Measurements from ENCODE around the gene SMG6. TPM values are rescaled to one million over a fixed set of nuclear protein-coding genes. Genes with fewer than 3 reads are reported as not detected.
A peak's percentile ranks its signal among the peaks of the same experiment; 100 is the strongest.

Gene SMG6
- total and polyA plus RNA-seq, 2 of the 4 experiments (the other 2 are of a cell fraction): 16.3 to 30.3 TPM

- H3K18ac ChIP-seq (ENCODE audit: low read depth, low read length): no peak overlapping the region
- no peak overlapping the region for H2AK9ac ChIP-seq (replicated peaks; ENCODE audit: low read depth, low read length, poor library complexity)
- no peak overlapping the region for H3K27ac ChIP-seq (ENCODE audit: insufficient read depth, low read length)
- no peak overlapping the region for H3K56ac ChIP-seq (ENCODE audit: extremely low read depth, insufficient read depth, low read length)
- peak overlapping the region; percentile 58 for H2AK5ac ChIP-seq (ENCODE audit: low read depth, low read length)
- peak overlapping the region; percentile 8; the same call in 1 of the 2 replicates for H4K91ac ChIP-seq (ENCODE audit: insufficient read depth, low read depth, low read length)
- no peak overlapping the region for H3K4me3 ChIP-seq (ENCODE audit: insufficient read depth, low read depth, low read length)
- no peaks in the 10 kb centered on the region for H3K9me1 ChIP-seq (ENCODE audit: insufficient read depth, low read length)
- H3K4me2 ChIP-seq (ENCODE audit: low read depth, low read length): no peak overlapping the region
- no peak overlapping the region for H2BK15ac ChIP-seq (ENCODE audit: low read depth, low read length)
- peak overlapping the region in 1 of 2 experiments; percentile 28; a peak in 1 of 4 replicates for H4K8ac ChIP-seq (ENCODE audit: low read depth in 2 of 2, low read length in 2 of 2)
- intact Hi-C loops (cut with micrococcal nuclease) (no loop called here), dilution Hi-C loops (cut with HindIII; ENCODE audit: low sequenced_read_pairs, unreplicated experiment) (no loop called here), in situ Hi-C loops (cut with MboI; ENCODE audit: low sequenced_read_pairs) (no loop called here)
- H4K5ac ChIP-seq (ENCODE audit: low read depth, low read length): no peak overlapping the region
- no peak overlapping the region for H2BK120ac ChIP-seq (ENCODE audit: low read depth, low read length)
- no peak overlapping the region for H3K9ac ChIP-seq (ENCODE audit: low read depth, low read length)
- no peaks in the 10 kb centered on the region for H3K27me3 ChIP-seq (ENCODE audit: control insufficient read depth, insufficient read depth, low read length)
- H2BK5ac ChIP-seq (ENCODE audit: low read depth, low read length, poor library complexity, severe bottlenecking): no peak overlapping the region
- BruUV-seq (replicated peaks): no TSS peak
- H3K79me1 ChIP-seq (ENCODE audit: low read depth in 1 of 2, low read length in 2 of 2): peaks cover 12 to 20% of the 10 kb centered on the region in 2 experiments
- DNase-seq (no peak), ATAC-seq (ENCODE audit: low read depth) (no peak)
- H2BK20ac ChIP-seq (ENCODE audit: low read depth, low read length): no peak overlapping the region
- POLR2A ChIA-PET (ENCODE audit: unreplicated experiment): no interaction called here
- H2AFZ ChIP-seq (replicated peaks; ENCODE audit: low read length, poor library complexity): no peak overlapping the region
- H3K23ac ChIP-seq (ENCODE audit: low read depth, low read length): no peak overlapping the region
- CTCF ChIA-PET: interaction anchor here (0.7 to 1.4 kb wide), 3 partner anchors 15 to 70 kb away, joined by 3 to 6 read pairs (median 4); no protein-coding TSS in a partner anchor
- no peak for TF ChIP-seq BHLHE40 (IDR thresholded peaks at IDR 0.05; ENCODE audit: low read depth, low read length)
- 100% methylated on average over 1 of the region's 2 CpGs; no CpG with 5 or more reads in 1 of the 2 experiments for WGBS, 2 experiments (ENCODE audit: extremely low coverage in 2 of 2, insufficient read length in 1 of 2)
- 0 out of 2 replicates have a peak overlapping the region, but pooled peaks have one; percentile 48 for H3K14ac ChIP-seq (replicated peaks; ENCODE audit: low read depth, low read length)
- peaks cover 9% of the 10 kb centered on the region for H3K4me1 ChIP-seq (ENCODE audit: control insufficient read depth, insufficient read depth, low read length)
- H3K4ac ChIP-seq (ENCODE audit: low read depth, low read length): no peak overlapping the region
- H3K36me3 ChIP-seq (ENCODE audit: control insufficient read depth, insufficient read depth, low read length): no peaks in the 10 kb centered on the region; the same call in 1 of the 2 replicates
- H4K20me1 ChIP-seq (ENCODE audit: insufficient read depth, low read length): no peaks in the 10 kb centered on the region
- no peaks in the 10 kb centered on the region for H3K9me3 ChIP-seq (ENCODE audit: control insufficient read depth, insufficient read depth, low read length)
Measured at GRCh38 chr17:2107050-2107449, 196.5 kb downstream of the SMG6 start.
